Neutrophil (primary cell): ENCODE data around the gene C3AR1.

Experiments
- H3K27ac ChIP-seq: fragments of 200-600 bp; sonication (generic); 2 replicates; pipeline ENCODE4 v1.5.1; 2016; ENCODE audit warnings: mild to moderate bottlenecking, moderate library complexity
- H3K27me3 ChIP-seq: fragments of 200-600 bp; sonication (generic); 2 replicates; pipeline ENCODE4 v1.6.0; 2016; ENCODE audit warnings: mild to moderate bottlenecking
- H3K36me3 ChIP-seq: fragments of 200-600 bp; sonication (generic); 2 replicates; pipeline ENCODE4 v1.5.1; 2017
- H3K4me1 ChIP-seq, 2 experiments: fragments of 200-600 bp in 1 of 2; sonication (generic) in 1 of 2; 1 replicate in 1 of 2; 2 replicates in 1 of 2; pipeline versions ENCODE4 v1.5.1 to v1.6.1; 2013 to 2016; ENCODE audit warnings: low read depth in 1 of 2, low read length in 1 of 2, mild to moderate bottlenecking in 1 of 2, moderate library complexity in 1 of 2; ENCODE audit not compliant: control insufficient read depth in 1 of 2, insufficient read depth in 1 of 2
- H3K4me3 ChIP-seq, 2 experiments: fragments of 200-600 bp in 1 of 2; sonication (generic) in 1 of 2; 1 replicate in 1 of 2; 2 replicates in 1 of 2; pipeline ENCODE4 v1.5.1; 2013 to 2016; ENCODE audit warnings: low read depth in 1 of 2, low read length in 1 of 2, mild to moderate bottlenecking in 1 of 2, moderate library complexity in 1 of 2
- H3K9me3 ChIP-seq: fragments of 200-600 bp; sonication (generic); 2 replicates; pipeline ENCODE4 v1.5.1; 2016
- CTCF ChIP-seq: fragments of 200-600 bp; sonication (generic); IDR thresholded peaks from 2 replicates; pipeline ENCODE4 v1.5.1; 2016; ENCODE audit warnings: antibody characterized with exemption

Gene C3AR1

GRCh38 chr12:8048906-8049305 is 17.3 kb downstream of the C3AR1 start:
- Histone ChIP-seq H3K36me3 (peaks cover 53% of the 10 kb centered on the region), H3K27ac (peak overlapping the region; percentile 91), H3K9me3 (no peaks in the 10 kb centered on the region), H3K27me3 (no peaks in the 10 kb centered on the region), H3K4me1 (peaks cover 65 to 67% of the 10 kb centered on the region in 2 experiments), H3K4me3 (no peak overlapping the region)
- no peak for TF ChIP-seq CTCF

GRCh38 chr12:8047842-8048241 is 18.3 kb downstream of the C3AR1 start:
- no peak for TF ChIP-seq CTCF
- Histone ChIP-seq H3K4me1 (peaks cover 61 to 62% of the 10 kb centered on the region in 2 experiments), H3K27ac (peak overlapping the region; percentile 91), H3K4me3 (no peak overlapping the region), H3K9me3 (no peaks in the 10 kb centered on the region), H3K27me3 (no peaks in the 10 kb centered on the region), H3K36me3 (peaks cover 61% of the 10 kb centered on the region)

DNA sequence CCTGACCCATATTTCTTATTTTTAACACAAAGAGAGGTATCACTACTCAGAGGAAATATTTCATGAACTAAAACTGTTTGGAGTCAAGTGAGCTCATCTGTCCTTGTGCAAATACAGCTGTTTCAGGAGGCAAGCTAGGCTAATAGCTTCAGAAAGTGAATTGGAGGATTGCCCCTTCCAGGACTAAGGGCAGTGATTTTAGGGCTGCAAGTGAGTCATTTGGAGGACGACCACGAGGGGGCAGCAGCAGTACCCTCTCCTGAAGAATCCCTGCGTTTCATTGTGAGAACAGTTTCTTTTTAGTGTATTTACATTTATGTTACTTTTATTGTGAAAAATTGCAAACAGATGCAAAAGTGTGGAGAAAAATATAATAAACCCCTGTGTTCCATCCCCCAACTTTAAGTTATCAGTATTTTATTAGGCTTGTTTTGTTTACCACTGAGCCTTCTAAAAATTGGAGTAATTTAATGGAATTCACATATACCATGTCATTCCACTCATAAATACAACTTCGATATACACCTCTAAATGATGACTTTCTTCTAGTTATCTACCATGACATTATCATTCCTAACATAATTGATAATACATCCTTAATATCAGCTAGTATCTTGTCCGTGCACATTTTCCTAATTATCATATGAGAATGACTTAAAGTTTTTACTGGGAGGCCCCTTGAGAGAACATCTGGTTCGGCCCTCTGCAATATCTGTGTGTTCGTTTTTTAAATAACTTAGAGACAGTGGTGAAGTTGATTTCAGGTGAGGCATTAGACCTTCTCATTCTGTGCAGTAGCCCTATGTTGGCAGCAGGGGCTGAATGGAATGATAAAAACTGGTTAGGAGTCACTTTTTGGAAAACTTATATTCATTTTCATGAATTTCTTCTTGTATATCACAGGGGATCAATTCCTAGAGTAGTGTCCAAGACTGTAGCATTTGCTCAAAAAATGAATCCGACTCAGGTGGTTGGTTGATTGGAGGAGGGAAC is 19.9 kb downstream of the C3AR1 start:
- Histone ChIP-seq H3K4me3 (no peak overlapping the region), H3K4me1 (peaks cover 45 to 46% of the 10 kb centered on the region in 2 experiments), H3K27ac (peak overlapping the region; percentile 42), H3K27me3 (no peaks in the 10 kb centered on the region), H3K9me3 (no peaks in the 10 kb centered on the region), H3K36me3 (peaks cover 75% of the 10 kb centered on the region)
- TF ChIP-seq CTCF: peak; percentile 90

DNA sequence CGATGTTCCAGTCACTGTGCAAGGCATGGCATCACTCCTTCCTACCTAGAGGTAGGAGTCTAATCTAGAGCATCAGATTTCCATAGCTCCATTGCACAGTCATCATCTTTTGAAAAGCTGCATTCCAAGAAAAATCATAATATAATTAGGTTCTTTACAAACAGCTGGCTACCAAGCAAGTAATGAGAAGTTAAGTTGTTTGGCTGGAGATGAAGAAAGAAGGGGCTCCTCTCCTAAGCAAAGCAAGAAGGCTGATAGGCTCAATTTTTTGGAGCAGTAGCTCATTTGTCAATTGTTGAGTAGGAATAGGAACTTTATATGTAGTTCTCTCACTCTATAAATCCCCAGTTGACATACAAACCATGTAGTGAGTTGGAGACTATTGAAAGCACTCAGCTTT is 25.4 kb downstream of the C3AR1 start:
- no peak overlapping the region for H3K4me3 ChIP-seq
- H3K36me3 ChIP-seq: peaks cover 63% of the 10 kb centered on the region
- no peak for TF ChIP-seq CTCF
- peaks cover 41 to 49% of the 10 kb centered on the region in 2 experiments for H3K4me1 ChIP-seq
- H3K9me3 ChIP-seq: no peaks in the 10 kb centered on the region
- no peaks in the 10 kb centered on the region for H3K27me3 ChIP-seq
- no peak overlapping the region for H3K27ac ChIP-seq

DNA sequence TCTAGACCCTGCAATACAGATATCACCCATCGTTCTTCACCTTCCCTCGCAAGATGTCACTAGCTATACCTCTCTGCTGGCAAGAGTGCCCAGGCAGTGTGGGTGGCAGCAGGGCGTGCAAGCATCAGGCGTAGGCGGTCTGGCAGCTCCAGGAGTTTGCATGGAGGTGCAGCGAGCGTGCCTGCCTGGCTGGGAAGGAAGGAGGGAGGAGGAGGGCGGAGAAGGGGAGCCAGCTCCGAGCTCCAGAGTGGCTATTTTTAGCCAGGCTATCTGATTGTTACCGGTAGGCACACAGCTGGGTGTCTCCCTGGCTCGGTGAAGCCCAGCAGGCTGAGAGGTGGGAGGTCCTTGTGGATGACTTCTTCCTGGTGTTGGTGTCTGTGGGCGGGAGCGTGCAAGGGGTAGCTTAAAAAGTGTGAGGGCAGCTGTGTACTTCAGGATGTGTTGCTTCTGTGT is 27.5 kb downstream of the C3AR1 start:
- Histone ChIP-seq H3K9me3 (no peaks in the 10 kb centered on the region), H3K36me3 (peaks cover 42% of the 10 kb centered on the region), H3K4me3 (no peak overlapping the region), H3K4me1 (peaks cover 57 to 60% of the 10 kb centered on the region in 2 experiments), H3K27ac (no peak overlapping the region), H3K27me3 (no peaks in the 10 kb centered on the region)
- no peak for TF ChIP-seq CTCF
